Measurements from ENCODE around the gene YTHDF1.
A peak's percentile ranks its signal among the peaks of the same experiment; 100 is the strongest.

The YTHDF1 gene

DNA sequence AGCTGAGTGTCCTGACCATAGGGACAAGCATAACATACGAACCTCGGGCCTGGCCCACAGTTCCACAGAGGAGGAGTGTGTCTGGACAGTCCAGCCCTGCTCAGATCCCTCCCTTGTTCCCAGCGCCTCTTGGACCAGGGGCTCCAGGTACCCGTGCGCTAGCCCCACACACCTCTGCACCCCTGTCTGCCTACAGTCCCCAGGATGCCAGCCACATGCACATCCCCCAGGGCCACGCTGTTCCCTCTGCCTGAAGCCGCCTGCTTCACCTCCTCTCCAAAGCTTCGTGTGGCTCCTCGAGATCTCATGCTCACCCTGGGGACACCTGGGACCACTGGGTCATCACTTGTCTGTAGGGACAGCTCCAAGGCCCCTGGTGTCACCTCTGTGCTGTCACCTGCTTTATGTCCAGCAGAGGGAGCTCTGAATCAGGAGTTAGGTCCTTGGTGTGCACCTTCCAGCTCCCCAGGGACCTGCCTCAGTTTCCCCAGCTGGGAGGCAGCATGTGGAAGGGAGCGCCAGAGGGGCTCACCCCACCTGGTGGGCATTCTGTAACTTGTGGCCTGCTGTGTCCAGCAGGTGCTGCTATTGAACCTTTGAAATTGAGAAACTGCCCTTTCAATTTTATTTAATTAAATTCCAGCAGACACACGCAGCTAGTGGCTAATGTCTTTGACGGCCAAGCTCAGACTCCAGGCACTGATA, 7.3 kb upstream of the YTHDF1 start:
- no peaks in the 10 kb centered on the region for H3K9me3 ChIP-seq (ENCODE audit: control insufficient read depth, insufficient read depth, low read depth, low read length)
- CTCF ChIA-PET, result interaction anchor here (0.6 to 5.4 kb wide), 45 partner anchors 8 to 605 kb away, joined by 3 to 85 read pairs (median 6); partner anchors contain the start of genes ARFGAP1, BHLHE23, BIRC7 and COL20A1
- POLR2A ChIA-PET, result interaction anchor here (0.5 to 3.6 kb wide), 6 partner anchors 8 to 67 kb away, joined by 3 to 26 read pairs (median 6); partner anchors contain the start of genes ARFGAP1 and YTHDF1
- H3K4me3 ChIP-seq (ENCODE audit: low read depth, low read length), result no peak overlapping the region
- TF ChIP-seq ZNF223 (tag by site-specific recombination; IDR thresholded peaks at IDR 0.05) (no peak), ZNF785 (tag by site-specific recombination; IDR thresholded peaks at IDR 0.05) (no peak), ZNF211 (tag by site-specific recombination; IDR thresholded peaks at IDR 0.05; ENCODE audit: low read depth) (no peak), ZNF473 (tag by site-specific recombination; IDR thresholded peaks at IDR 0.05) (no peak), ZBTB21 (tag by site-specific recombination; IDR thresholded peaks at IDR 0.05) (no peak), ZNF292 (tag by site-specific recombination; IDR thresholded peaks at IDR 0.05; ENCODE audit: borderline replicate concordance, low read depth) (no peak), ZBTB48 (tag by site-specific recombination; IDR thresholded peaks at IDR 0.05) (peak; percentile 40; the same call in 1 of the 2 replicates), HOXC10 (CRISPR knock-in tag; IDR thresholded peaks at IDR 0.05) (no peak), GFI1B (tag by site-specific recombination; IDR thresholded peaks at IDR 0.05) (no peak), ZNF654 (tag by site-specific recombination; IDR thresholded peaks at IDR 0.05; ENCODE audit: low read depth) (peak; percentile 89), ZNF544 (tag by site-specific recombination; IDR thresholded peaks at IDR 0.05) (no peak), ZNF2 (tag by site-specific recombination; IDR thresholded peaks at IDR 0.05) (no peak), MEIS1 (CRISPR knock-in tag; IDR thresholded peaks at IDR 0.05; ENCODE audit: borderline replicate concordance) (no peak), ZNF747 (tag by site-specific recombination; IDR thresholded peaks at IDR 0.05) (no peak), ZSCAN23 (tag by site-specific recombination; IDR thresholded peaks at IDR 0.05) (no peak), ZNF311 (tag by site-specific recombination; IDR thresholded peaks at IDR 0.05; ENCODE audit: borderline replicate concordance) (no peak), ZNF548 (tag by site-specific recombination; IDR thresholded peaks at IDR 0.05) (no peak)
- TF ChIP-seq, protein P1, sequence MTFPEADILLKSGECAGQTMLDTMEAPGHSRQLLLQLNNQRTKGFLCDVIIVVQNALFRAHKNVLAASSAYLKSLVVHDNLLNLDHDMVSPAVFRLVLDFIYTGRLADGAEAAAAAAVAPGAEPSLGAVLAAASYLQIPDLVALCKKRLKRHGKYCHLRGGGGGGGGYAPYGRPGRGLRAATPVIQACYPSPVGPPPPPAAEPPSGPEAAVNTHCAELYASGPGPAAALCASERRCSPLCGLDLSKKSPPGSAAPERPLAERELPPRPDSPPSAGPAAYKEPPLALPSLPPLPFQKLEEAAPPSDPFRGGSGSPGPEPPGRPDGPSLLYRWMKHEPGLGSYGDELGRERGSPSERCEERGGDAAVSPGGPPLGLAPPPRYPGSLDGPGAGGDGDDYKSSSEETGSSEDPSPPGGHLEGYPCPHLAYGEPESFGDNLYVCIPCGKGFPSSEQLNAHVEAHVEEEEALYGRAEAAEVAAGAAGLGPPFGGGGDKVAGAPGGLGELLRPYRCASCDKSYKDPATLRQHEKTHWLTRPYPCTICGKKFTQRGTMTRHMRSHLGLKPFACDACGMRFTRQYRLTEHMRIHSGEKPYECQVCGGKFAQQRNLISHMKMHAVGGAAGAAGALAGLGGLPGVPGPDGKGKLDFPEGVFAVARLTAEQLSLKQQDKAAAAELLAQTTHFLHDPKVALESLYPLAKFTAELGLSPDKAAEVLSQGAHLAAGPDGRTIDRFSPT (tag by site-specific recombination; IDR thresholded peaks at IDR 0.05), result no peak
- TF ChIP-seq, protein P2, sequence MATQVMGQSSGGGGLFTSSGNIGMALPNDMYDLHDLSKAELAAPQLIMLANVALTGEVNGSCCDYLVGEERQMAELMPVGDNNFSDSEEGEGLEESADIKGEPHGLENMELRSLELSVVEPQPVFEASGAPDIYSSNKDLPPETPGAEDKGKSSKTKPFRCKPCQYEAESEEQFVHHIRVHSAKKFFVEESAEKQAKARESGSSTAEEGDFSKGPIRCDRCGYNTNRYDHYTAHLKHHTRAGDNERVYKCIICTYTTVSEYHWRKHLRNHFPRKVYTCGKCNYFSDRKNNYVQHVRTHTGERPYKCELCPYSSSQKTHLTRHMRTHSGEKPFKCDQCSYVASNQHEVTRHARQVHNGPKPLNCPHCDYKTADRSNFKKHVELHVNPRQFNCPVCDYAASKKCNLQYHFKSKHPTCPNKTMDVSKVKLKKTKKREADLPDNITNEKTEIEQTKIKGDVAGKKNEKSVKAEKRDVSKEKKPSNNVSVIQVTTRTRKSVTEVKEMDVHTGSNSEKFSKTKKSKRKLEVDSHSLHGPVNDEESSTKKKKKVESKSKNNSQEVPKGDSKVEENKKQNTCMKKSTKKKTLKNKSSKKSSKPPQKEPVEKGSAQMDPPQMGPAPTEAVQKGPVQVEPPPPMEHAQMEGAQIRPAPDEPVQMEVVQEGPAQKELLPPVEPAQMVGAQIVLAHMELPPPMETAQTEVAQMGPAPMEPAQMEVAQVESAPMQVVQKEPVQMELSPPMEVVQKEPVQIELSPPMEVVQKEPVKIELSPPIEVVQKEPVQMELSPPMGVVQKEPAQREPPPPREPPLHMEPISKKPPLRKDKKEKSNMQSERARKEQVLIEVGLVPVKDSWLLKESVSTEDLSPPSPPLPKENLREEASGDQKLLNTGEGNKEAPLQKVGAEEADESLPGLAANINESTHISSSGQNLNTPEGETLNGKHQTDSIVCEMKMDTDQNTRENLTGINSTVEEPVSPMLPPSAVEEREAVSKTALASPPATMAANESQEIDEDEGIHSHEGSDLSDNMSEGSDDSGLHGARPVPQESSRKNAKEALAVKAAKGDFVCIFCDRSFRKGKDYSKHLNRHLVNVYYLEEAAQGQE (tag by site-specific recombination; IDR thresholded peaks at IDR 0.05), result peak; percentile 58
- TF ChIP-seq, protein P3, sequence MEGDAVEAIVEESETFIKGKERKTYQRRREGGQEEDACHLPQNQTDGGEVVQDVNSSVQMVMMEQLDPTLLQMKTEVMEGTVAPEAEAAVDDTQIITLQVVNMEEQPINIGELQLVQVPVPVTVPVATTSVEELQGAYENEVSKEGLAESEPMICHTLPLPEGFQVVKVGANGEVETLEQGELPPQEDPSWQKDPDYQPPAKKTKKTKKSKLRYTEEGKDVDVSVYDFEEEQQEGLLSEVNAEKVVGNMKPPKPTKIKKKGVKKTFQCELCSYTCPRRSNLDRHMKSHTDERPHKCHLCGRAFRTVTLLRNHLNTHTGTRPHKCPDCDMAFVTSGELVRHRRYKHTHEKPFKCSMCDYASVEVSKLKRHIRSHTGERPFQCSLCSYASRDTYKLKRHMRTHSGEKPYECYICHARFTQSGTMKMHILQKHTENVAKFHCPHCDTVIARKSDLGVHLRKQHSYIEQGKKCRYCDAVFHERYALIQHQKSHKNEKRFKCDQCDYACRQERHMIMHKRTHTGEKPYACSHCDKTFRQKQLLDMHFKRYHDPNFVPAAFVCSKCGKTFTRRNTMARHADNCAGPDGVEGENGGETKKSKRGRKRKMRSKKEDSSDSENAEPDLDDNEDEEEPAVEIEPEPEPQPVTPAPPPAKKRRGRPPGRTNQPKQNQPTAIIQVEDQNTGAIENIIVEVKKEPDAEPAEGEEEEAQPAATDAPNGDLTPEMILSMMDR (tag by site-specific recombination; IDR thresholded peaks at IDR 0.05), result peak; percentile 61; the same call in 1 of the 2 replicates
- TF ChIP-seq, protein P4, sequence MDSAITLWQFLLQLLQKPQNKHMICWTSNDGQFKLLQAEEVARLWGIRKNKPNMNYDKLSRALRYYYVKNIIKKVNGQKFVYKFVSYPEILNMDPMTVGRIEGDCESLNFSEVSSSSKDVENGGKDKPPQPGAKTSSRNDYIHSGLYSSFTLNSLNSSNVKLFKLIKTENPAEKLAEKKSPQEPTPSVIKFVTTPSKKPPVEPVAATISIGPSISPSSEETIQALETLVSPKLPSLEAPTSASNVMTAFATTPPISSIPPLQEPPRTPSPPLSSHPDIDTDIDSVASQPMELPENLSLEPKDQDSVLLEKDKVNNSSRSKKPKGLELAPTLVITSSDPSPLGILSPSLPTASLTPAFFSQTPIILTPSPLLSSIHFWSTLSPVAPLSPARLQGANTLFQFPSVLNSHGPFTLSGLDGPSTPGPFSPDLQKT (IDR thresholded peaks at IDR 0.05; ENCODE audit: borderline replicate concordance, low read depth, low read length), result no peak
- TF ChIP-seq, protein P5, sequence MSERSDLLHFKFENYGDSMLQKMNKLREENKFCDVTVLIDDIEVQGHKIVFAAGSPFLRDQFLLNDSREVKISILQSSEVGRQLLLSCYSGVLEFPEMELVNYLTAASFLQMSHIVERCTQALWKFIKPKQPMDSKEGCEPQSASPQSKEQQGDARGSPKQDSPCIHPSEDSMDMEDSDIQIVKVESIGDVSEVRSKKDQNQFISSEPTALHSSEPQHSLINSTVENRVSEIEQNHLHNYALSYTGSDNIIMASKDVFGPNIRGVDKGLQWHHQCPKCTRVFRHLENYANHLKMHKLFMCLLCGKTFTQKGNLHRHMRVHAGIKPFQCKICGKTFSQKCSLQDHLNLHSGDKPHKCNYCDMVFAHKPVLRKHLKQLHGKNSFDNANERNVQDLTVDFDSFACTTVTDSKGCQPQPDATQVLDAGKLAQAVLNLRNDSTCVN (tag by site-specific recombination; optimal IDR thresholded peaks at IDR 0.05), result no peak
- H3K36me3 ChIP-seq (ENCODE audit: control insufficient read depth in 2 of 2, insufficient read depth in 1 of 2, low read length in 2 of 2), result no peaks in the 10 kb centered on the region
- H3K27ac ChIP-seq (ENCODE audit: extremely low read depth, low read depth, low read length), result no peak overlapping the region
- peaks cover 4% of the 10 kb centered on the region for H3K4me1 ChIP-seq (ENCODE audit: control insufficient read depth, insufficient read depth, low read length)
